Activated CD4-positive, alpha-beta T cell treated with anti-CD3 and anti-CD28 coated beads, Interleukin-2, amount 10 ng/mL, durations not matched to agents 24 days and 14 days (primary cell): Measurements from ENCODE around the gene ANXA2R. TPM values are rescaled to one million over a fixed set of nuclear protein-coding genes. Genes with fewer than 3 reads are reported as not detected.
A peak's percentile ranks its signal among the peaks of the same experiment; 100 is the strongest.

ENCODE experiments used
- DNase-seq: peaks from one replicate; pipeline ENCODE4 v3.0.0; 2022
- H3K27ac Mint-ChIP-seq: one replicate; pipeline ENCODE4 v1.8.0; 2022; ENCODE audit warnings: mild to moderate bottlenecking, mixed read lengths
- H3K27me3 Mint-ChIP-seq: one replicate; pipeline ENCODE4 v1.8.0; 2022; ENCODE audit warnings: mixed read lengths
- H3K36me3 Mint-ChIP-seq: one replicate; pipeline ENCODE4 v1.8.0; 2022; ENCODE audit warnings: low read depth, mild to moderate bottlenecking, mixed read lengths
- H3K4me1 Mint-ChIP-seq: one replicate; pipeline ENCODE4 v1.8.0; 2021; ENCODE audit warnings: mixed read lengths
- H3K4me3 Mint-ChIP-seq: one replicate; pipeline ENCODE4 v1.8.0; 2022; ENCODE audit warnings: mild to moderate bottlenecking, moderate library complexity, mixed read lengths
- H3K9me3 Mint-ChIP-seq: one replicate; pipeline ENCODE4 v1.8.0; 2021; ENCODE audit warnings: mixed read lengths
- intact Hi-C: fragments of 100-400 bp; cut with micrococcal nuclease; formaldehyde crosslinking; loops from one replicate; pipeline ENCODE4 v1.15.1; 2023
- total RNA-seq: library from RNA; stranded (reverse); gene quantifications from 2 replicates; pipeline ENCODE4 v1.2.3, GENCODE V29; 2022

Gene ANXA2R
- total RNA-seq, 1 donor from 2014 or later = 1.1 TPM

DNA sequence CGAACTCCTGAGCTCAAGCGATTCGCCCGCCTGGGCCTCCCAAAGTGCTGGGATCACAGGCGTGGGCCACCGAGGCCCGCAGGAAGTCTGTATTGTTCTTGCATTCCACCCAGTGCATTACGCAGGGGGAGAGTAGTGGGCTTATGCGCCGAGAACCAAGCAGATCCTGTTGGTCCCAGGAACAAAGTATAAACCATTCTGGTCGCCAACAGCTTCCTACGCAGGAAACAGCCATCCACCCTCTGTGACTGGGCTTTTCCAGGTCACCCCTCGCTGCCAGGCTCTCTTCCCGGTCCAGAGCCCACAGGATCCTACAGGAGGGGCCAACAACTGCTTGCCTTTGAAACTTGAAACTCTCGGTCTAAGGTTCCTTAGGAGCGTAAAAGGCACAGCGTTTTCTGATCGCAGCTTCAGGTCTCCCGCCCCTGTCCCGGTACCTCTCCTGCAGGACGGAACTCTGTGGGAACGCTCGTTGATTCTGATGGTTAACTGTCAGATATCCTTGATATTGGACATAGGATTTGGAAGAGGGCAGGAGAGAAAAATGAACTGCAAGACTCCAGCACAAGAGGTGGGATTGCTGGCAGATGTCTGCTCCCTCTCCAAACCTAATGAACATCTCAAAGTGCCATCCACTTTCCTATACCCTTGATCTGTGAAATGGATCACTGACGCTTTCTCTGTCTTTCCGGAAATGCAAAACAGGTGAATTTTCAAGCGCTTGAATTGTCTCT lies 4.2 kb upstream of the ANXA2R start:
- H3K4me3 Mint-ChIP-seq = peak overlapping the region; percentile 12

GRCh38 chr5:43043400-43043756 lies 3.3 kb upstream of the ANXA2R start:
- Mint-ChIP-seq H3K4me1 (peaks cover 35% of the 10 kb centered on the region), H3K27me3 (no peaks in the 10 kb centered on the region), H3K36me3 (peaks cover 5% of the 10 kb centered on the region), H3K27ac (peak overlapping the region; percentile 96), H3K4me3 (peak overlapping the region; percentile 94), H3K9me3 (no peaks in the 10 kb centered on the region)
- DNase-seq = no peak
- intact Hi-C loops = loop anchor here (2.0 kb wide), 1 partner anchor 61 kb away; no protein-coding TSS in a partner anchor

More for the DNA sequence above, 4.2 kb upstream of the ANXA2R start:
- no peaks in the 10 kb centered on the region for H3K27me3 Mint-ChIP-seq
- DNase-seq = no peak
- no peaks in the 10 kb centered on the region for H3K9me3 Mint-ChIP-seq
- intact Hi-C loops = no loop called here
- peaks cover 5% of the 10 kb centered on the region for H3K36me3 Mint-ChIP-seq
- peaks cover 31% of the 10 kb centered on the region for H3K4me1 Mint-ChIP-seq
- no peak overlapping the region for H3K27ac Mint-ChIP-seq

DNA sequence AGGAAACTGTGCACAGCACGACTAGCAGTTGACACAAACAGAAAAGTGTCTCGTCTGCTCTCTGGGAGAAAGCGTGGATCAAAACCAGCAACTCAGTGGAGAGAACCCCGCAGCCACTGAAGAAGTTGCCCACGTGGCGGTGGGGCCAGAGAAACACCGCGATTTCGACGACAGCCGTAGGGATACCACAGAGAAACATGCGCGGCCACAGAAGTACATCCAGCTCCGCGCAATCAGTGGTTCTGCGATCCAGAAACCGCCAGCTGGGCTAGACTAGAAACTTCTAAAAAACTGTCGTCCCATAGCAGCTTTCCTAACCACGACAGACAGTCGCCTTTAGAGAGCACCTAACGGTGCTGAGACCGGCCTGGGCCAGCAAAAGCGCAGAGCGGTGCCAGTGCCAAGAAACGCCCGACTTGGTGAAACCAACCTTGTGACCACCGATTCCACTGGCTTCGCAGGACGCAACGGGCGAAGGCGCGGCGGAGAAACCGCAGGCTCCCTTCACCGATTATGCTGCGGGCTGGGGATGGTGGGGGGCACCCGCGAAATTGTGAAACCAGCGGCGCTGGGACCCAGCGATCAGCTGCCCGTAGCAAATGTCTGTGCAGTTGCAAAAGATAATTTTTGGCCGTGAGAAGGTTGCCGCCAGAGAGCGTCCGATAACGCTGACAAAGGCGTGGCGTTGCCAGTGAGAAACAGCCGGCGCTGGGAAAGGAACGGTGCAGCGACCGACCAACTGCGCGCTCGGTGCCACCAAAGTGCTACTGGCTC lies 2.7 kb upstream of the ANXA2R start:
- peak; percentile 91 for DNase-seq
- H3K27me3 Mint-ChIP-seq = no peaks in the 10 kb centered on the region
- H3K9me3 Mint-ChIP-seq = no peaks in the 10 kb centered on the region
- H3K4me3 Mint-ChIP-seq = peak overlapping the region; percentile 94
- peak overlapping the region; percentile 96 for H3K27ac Mint-ChIP-seq
- peaks cover 38% of the 10 kb centered on the region for H3K4me1 Mint-ChIP-seq
- intact Hi-C loops = loop anchor here (2.0 kb wide), 1 partner anchor 62 kb away; no protein-coding TSS in a partner anchor
- H3K36me3 Mint-ChIP-seq = peaks cover 5% of the 10 kb centered on the region

DNA sequence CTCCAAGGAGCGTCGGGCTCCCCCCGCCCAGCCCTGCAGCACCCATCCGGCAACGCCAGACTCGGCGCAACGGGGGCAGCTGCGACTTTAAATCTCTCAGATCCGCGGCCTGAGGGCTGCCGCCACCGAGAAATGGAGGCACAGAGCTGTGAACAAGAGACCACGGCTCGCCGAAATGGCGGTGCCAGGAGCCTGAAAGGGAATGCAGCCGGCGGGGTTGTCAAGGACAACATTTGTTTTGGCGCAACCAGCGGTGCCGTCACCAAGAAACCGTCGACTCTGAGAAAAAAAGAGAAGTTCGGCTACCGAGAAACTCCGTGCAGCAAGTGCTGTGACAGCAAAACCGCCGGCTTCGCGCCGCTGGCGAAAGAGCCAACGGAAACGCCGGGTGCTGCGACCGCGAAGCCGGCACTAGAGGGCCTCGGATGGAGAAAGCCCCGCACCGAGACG lies 2.1 kb upstream of the ANXA2R start:
- Mint-ChIP-seq H3K36me3 (peaks cover 5% of the 10 kb centered on the region), H3K4me1 (peaks cover 44% of the 10 kb centered on the region), H3K4me3 (peak overlapping the region; percentile 94), H3K9me3 (no peaks in the 10 kb centered on the region), H3K27me3 (no peaks in the 10 kb centered on the region), H3K27ac (peak overlapping the region; percentile 96)
- peak; percentile 95 for DNase-seq
- intact Hi-C loops = loop anchor here (2.0 kb wide), 1 partner anchor 63 kb away; no protein-coding TSS in a partner anchor

- Mint-ChIP-seq H3K27me3 (no peaks in the 10 kb centered on the region), H3K4me1 (peaks cover 46% of the 10 kb centered on the region), H3K27ac (peak overlapping the region; percentile 96), H3K4me3 (peak overlapping the region; percentile 94), H3K9me3 (no peaks in the 10 kb centered on the region), H3K36me3 (peaks cover 5% of the 10 kb centered on the region)
- intact Hi-C loops = loop anchor here (2.0 kb wide), 1 partner anchor 63 kb away; no protein-coding TSS in a partner anchor
- DNase-seq = no peak
These were observed 1.6 kb upstream of the ANXA2R start for GRCh38 chr5:43041669-43042175.

DNA sequence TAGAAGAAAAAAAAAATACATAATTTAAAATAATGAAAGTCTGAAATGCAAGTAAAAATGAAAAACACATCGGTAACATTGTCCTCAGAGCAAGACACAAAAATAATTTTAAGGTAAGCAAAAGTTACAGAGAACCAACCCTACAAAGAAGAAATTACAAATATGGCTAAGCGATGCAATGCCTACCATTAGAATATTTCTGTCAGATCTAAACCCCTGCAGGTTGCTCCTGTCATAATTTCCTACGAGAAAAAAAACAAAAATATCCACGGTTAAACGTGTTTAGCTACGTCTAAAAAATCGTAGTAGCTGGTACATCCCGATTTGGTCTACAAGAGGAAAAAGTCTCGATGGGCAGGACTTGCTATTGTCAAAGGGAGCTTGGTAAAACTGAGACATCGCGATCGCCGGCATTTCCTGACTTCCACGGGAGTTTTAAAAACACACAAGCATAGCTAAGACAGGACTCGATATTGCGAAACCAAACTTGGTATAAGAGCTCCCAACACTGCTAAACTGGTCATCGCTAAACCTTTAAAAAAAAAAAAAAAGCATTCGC lies 1.1 kb upstream of the ANXA2R start:
- H3K9me3 Mint-ChIP-seq = no peaks in the 10 kb centered on the region
- peak; percentile 84 for DNase-seq
- H3K27ac Mint-ChIP-seq = peak overlapping the region; percentile 96
- H3K4me3 Mint-ChIP-seq = peak overlapping the region; percentile 94
- intact Hi-C loops = no loop called here
- H3K27me3 Mint-ChIP-seq = no peaks in the 10 kb centered on the region
- peaks cover 2% of the 10 kb centered on the region for H3K36me3 Mint-ChIP-seq
- H3K4me1 Mint-ChIP-seq = peaks cover 43% of the 10 kb centered on the region

GRCh38 chr5:43039471-43040286 lies 440 bp downstream of the ANXA2R start:
- no peaks in the 10 kb centered on the region for H3K9me3 Mint-ChIP-seq

GRCh38 chr5:43039152-43039470 lies 1.0 kb downstream of the ANXA2R start:
- Mint-ChIP-seq H3K27ac (peak overlapping the region; percentile 96), H3K9me3 (no peaks in the 10 kb centered on the region), H3K4me3 (peak overlapping the region; percentile 94), H3K27me3 (no peaks in the 10 kb centered on the region), H3K4me1 (peaks cover 51% of the 10 kb centered on the region), H3K36me3 (no peaks in the 10 kb centered on the region)
- intact Hi-C loops = loop anchor here (10.0 kb wide), 1 partner anchor 446 kb away; the partner anchor contains the start of gene TMEM267
- no peak for DNase-seq

More at GRCh38 chr5:43039471-43040286, 440 bp downstream of the ANXA2R start:
- Mint-ChIP-seq H3K4me3 (peak overlapping the region; percentile 94), H3K27ac (peak overlapping the region; percentile 96), H3K4me1 (peaks cover 47% of the 10 kb centered on the region), H3K27me3 (no peaks in the 10 kb centered on the region), H3K36me3 (no peaks in the 10 kb centered on the region)
- intact Hi-C loops = loop anchor here (1.0 to 10.0 kb wide), 7 partner anchors 19 to 445 kb away; partner anchors contain the start of gene TMEM267
- peak; percentile 89 for DNase-seq

DNA sequence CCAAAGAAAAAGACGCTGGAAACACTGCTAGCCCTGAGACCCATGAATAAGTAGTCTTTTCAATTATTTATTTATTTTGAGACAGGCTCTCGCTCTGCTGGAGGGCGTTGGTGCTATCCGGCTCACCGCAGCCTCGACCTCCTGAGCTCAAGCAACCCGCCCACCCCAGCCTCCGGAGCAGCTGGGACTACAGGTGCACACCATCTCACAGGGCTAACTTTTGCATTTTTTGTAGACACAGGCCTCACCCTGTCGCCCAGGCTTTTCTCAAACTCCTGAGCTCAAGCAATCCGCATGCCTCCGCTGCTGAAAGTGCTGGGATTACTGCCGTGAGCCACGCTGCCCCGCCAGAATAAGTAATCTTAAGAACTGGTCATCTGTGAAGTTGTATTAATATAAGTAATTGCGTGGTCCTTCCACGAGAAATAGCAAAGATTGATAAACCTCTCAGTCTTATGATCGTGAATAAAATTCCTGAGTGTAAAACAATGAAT lies 1.6 kb downstream of the ANXA2R start:
- Mint-ChIP-seq H3K36me3 (no peaks in the 10 kb centered on the region), H3K4me3 (peak overlapping the region; percentile 91), H3K4me1 (peaks cover 51% of the 10 kb centered on the region), H3K27ac (peak overlapping the region; percentile 96), H3K9me3 (no peaks in the 10 kb centered on the region), H3K27me3 (no peaks in the 10 kb centered on the region)
- intact Hi-C loops = loop anchor here (10.0 kb wide), 1 partner anchor 446 kb away; the partner anchor contains the start of gene TMEM267
- peak; percentile 80 for DNase-seq

DNA sequence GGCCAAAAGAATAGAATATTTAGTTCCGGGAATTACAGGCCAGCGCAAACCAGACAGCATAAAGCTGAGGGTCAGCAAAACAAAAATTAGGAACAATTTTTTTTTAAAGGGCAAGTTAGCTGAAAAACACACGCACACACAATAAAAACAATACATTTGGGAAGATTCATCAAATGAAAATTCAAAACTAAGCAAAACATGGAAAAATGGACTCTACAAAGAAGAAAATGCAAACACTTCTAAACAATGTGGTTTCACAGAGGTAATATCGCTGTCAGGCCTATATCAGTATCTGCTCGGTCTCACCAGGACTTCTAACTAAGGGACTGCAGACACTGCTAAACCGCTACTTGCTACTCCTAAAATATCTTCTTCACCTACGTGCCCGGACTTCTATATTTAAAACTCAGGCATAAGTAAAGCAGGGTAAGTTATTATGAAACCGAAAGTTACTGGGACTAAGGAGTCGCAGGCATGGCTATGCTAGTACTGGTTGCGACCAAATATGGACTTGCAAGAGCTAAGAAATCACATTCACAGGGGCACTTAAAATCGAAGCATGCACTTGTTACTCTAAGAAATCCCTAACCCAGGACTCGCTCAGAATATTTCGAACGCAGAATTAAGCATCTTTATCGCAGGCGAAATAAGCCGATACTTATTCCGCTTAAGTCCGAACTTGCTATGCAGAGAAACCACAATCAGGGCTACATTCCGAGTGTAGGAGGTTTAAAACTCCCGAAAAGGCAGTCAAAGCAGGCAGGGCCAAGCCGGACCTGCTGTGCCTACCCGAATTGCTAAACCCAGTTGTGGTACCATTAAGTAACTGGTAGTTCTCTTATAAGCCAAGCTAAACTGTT lies 2.3 kb downstream of the ANXA2R start:
- Mint-ChIP-seq H3K4me1 (peaks cover 47% of the 10 kb centered on the region), H3K9me3 (no peaks in the 10 kb centered on the region), H3K27ac (peak overlapping the region; percentile 96), H3K27me3 (no peaks in the 10 kb centered on the region), H3K4me3 (peak overlapping the region; percentile 91), H3K36me3 (no peaks in the 10 kb centered on the region)
- intact Hi-C loops = loop anchor here (10.0 kb wide), 1 partner anchor 447 kb away; the partner anchor contains the start of gene TMEM267
- peak; percentile 86 for DNase-seq

- peak overlapping the region; percentile 91 for H3K4me3 Mint-ChIP-seq
- no peaks in the 10 kb centered on the region for H3K27me3 Mint-ChIP-seq
- intact Hi-C loops = loop anchor here (10.0 kb wide), 1 partner anchor 448 kb away; the partner anchor contains the start of gene TMEM267
- H3K9me3 Mint-ChIP-seq = no peaks in the 10 kb centered on the region
- H3K27ac Mint-ChIP-seq = peak overlapping the region; percentile 96
- H3K4me1 Mint-ChIP-seq = peaks cover 40% of the 10 kb centered on the region
- peak; percentile 69 for DNase-seq
- no peaks in the 10 kb centered on the region for H3K36me3 Mint-ChIP-seq
These were observed 3.1 kb downstream of the ANXA2R start for GRCh38 chr5:43036856-43037635.
